A673 (cell line): ENCODE data around the gene ANLN. TPM values are rescaled to one million over a fixed set of nuclear protein-coding genes. Genes with fewer than 3 reads are reported as not detected.

Experiments used
- BruUV-seq: library from RNA; stranded (reverse); fragments of 400-500 nt; replicated peaks from 2 replicates; lab custom pipeline; 2021; lab: Mats Ljungman, UMichigan
- CTCF ChIA-PET: fragments of 300-600 bp; sonication (Branson Sonifier 250); formaldehyde crosslinking; loops from one replicate; lab custom pipeline; 2022; ENCODE audit warnings: antibody characterized with exemption; lab: Charles Lee
- POLR2A ChIA-PET: fragments of 300-600 bp; sonication (Branson Sonifier 250); formaldehyde crosslinking; loops from one replicate; lab custom pipeline; 2022; ENCODE audit warnings: antibody characterized with exemption; ENCODE audit not compliant: low non-redundant PET; lab: Charles Lee
- DNase-seq: peaks from one replicate; pipeline ENCODE4 v3.0.0-alpha.2; 2015; ENCODE audit warnings: low spot score
- H3K27ac ChIP-seq: fragments of 200-600 bp; sonication (generic); 2 replicates; pipeline ENCODE4 v1.5.1; 2016; ENCODE audit warnings: mixed run types, low read depth, mild to moderate bottlenecking, mixed read lengths, antibody characterized with exemption, low read length; ENCODE audit not compliant: poor library complexity, severe bottlenecking
- H3K27me3 ChIP-seq: fragments of 200-600 bp; sonication (generic); replicated peaks from 2 replicates; pipeline ENCODE4 v1.6.1; 2017; ENCODE audit warnings: mixed run types, low read depth, mild to moderate bottlenecking, mixed read lengths, antibody characterized with exemption, low read length; ENCODE audit not compliant: insufficient read depth, poor library complexity
- H3K36me3 ChIP-seq: fragments of 200-600 bp; sonication (generic); 2 replicates; pipeline ENCODE4 v1.6.1; 2016; ENCODE audit warnings: mixed run types, mild to moderate bottlenecking, mixed read lengths, antibody characterized with exemption, low read length; ENCODE audit not compliant: insufficient read depth, poor library complexity, severe bottlenecking
- H3K4me1 ChIP-seq: fragments of 200-600 bp; sonication (generic); 2 replicates; pipeline ENCODE4 v1.6.1; 2017; ENCODE audit warnings: mixed run types, mild to moderate bottlenecking, mixed read lengths, antibody characterized with exemption, low read length; ENCODE audit not compliant: insufficient read depth, poor library complexity, severe bottlenecking
- H3K4me3 ChIP-seq: fragments of 200-600 bp; sonication (generic); 2 replicates; pipeline ENCODE4 v1.5.1; 2016; ENCODE audit warnings: low read depth, mixed run types, mild to moderate bottlenecking, mixed read lengths, low read length; ENCODE audit not compliant: poor library complexity, severe bottlenecking
- H3K9me3 ChIP-seq: fragments of 200-600 bp; sonication (generic); 2 replicates; pipeline ENCODE4 v1.6.1; 2016; ENCODE audit warnings: mixed run types, low read depth, mild to moderate bottlenecking, mixed read lengths, antibody characterized with exemption, low read length; ENCODE audit not compliant: poor library complexity, severe bottlenecking
- CTCF ChIP-seq: fragments of 300-800, 200-600 bp; sonication (generic); conservative IDR thresholded peaks from 2 replicates; pipeline ENCODE4 v1.5.1; 2017; ENCODE audit warnings: low read depth, mild to moderate bottlenecking, antibody characterized with exemption, low read length, moderate library complexity, mixed read lengths
- EZH2 ChIP-seq: fragments of 200-600 bp; sonication (generic); IDR thresholded peaks from 2 replicates; pipeline ENCODE4 v1.6.1; 2017; ENCODE audit warnings: borderline replicate concordance, low read depth, mild to moderate bottlenecking, mixed read lengths, antibody characterized with exemption, low read length; ENCODE audit not compliant: poor library complexity, severe bottlenecking
- intact Hi-C: fragments of 100-400 bp; cut with micrococcal nuclease; formaldehyde crosslinking; loops from one replicate; pipeline ENCODE4 v1.10.0; 2022; ENCODE audit not compliant: unreplicated experiment
- total RNA-seq: library from RNA; stranded (reverse); gene quantifications from 2 replicates; pipeline ENCODE4 v1.2.3, GENCODE V29; 2021

Gene ANLN
- total RNA-seq, 1 experiment from 2014 or later, result 164 TPM

DNA sequence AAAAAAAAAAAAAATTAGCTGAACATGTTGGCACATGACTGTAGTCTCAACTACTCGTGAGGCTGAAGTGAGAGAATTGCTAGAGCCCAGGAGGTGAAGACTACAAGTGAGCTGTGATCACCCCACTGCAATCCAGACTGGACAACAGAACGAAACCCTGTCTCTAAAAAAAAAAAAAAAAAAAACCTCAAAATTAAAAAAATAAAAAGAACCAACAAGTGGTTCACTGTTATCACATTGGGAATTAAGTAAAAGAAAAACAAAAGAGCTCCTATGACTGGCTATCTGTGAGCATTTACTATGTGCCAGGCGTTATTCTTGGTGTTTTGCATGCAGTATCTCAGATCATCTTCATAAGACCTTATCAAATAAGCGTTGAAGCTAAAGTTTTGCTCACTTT is 66.0 kb downstream of the ANLN start:
- Histone ChIP-seq H3K9me3 (no peaks in the 10 kb centered on the region), H3K4me3 (no peak overlapping the region), H3K36me3 (peaks cover 42% of the 10 kb centered on the region), H3K4me1 (no peaks in the 10 kb centered on the region), H3K27ac (no peak overlapping the region), H3K27me3 (no peaks in the 10 kb centered on the region)
- CTCF ChIA-PET, result no interaction called here
- no TSS peak for BruUV-seq
- POLR2A ChIA-PET, result interaction anchor here (0.6 to 0.7 kb wide), 3 partner anchors 14 to 544 kb away, joined by 5 to 10 read pairs (median 8); no protein-coding TSS in a partner anchor
- TF ChIP-seq CTCF (no peak), EZH2 (no peak)
- DNase-seq, result no peak
- intact Hi-C loops, result no loop called here

DNA sequence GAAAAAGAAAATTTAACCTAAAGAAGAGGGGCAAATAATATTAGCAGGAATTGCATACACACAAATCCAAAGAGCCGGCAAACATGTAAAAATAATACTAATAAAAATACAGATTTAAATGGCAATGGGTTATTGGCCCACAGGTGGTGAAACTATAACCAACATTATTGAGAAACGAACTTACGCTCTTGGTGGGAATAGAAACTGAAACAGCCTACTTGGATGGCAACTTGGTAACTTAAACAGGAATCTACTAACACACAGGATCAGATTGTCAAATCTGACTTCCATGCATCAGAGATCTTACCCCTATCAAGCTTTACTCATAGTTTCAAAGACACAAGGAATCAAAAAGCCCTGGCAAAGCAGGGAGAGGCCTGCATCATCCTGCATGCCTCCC is 66.5 kb downstream of the ANLN start:
- CTCF ChIA-PET, result no interaction called here
- DNase-seq, result no peak
- Histone ChIP-seq H3K36me3 (peaks cover 37% of the 10 kb centered on the region), H3K9me3 (no peaks in the 10 kb centered on the region), H3K4me3 (no peak overlapping the region), H3K27me3 (no peaks in the 10 kb centered on the region), H3K27ac (no peak overlapping the region), H3K4me1 (no peaks in the 10 kb centered on the region)
- POLR2A ChIA-PET, result interaction anchor here (0.6 to 0.7 kb wide), 2 partner anchors 15 to 544 kb away, joined by 8 to 10 read pairs; no protein-coding TSS in a partner anchor
- intact Hi-C loops, result no loop called here
- no TSS peak for BruUV-seq
- TF ChIP-seq EZH2 (no peak), CTCF (no peak)

DNA sequence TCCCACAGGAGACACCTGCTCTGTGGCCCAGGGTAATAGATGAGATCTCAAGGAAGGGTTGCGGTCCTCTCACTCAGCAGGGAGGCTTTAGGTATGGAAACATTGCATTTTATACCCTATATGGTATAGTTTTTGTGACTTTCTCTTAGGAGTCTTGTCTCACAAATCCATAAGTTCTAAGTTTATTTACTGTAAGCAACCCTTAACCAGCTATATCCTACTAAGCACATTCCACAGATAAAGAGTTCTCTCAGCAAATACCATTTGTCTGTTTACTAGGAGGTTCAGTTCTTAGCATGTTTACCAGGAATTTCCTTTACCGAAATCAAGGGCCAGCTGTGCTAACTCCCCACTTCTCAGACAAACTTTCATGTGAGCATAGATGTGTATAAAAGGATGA is 66.9 kb downstream of the ANLN start:
- POLR2A ChIA-PET, result no interaction called here
- intact Hi-C loops, result no loop called here
- Histone ChIP-seq H3K9me3 (no peaks in the 10 kb centered on the region), H3K36me3 (peaks cover 34% of the 10 kb centered on the region), H3K4me3 (no peak overlapping the region), H3K27ac (no peak overlapping the region), H3K27me3 (no peaks in the 10 kb centered on the region), H3K4me1 (no peaks in the 10 kb centered on the region)
- CTCF ChIA-PET, result no interaction called here
- TF ChIP-seq EZH2 (no peak), CTCF (no peak)
- no TSS peak for BruUV-seq
- DNase-seq, result no peak
